ENCODE results near the gene RABGGTB. TPM values are rescaled to one million over a fixed set of nuclear protein-coding genes. Genes with fewer than 3 reads are reported as not detected.

The RABGGTB gene
- total RNA-seq, 4 donors from 2014 or later: 54.5 to 87.6 (median 74.2) TPM

GRCh38 chr1:75792091-75792490, 6.0 kb downstream of the RABGGTB start:
- Histone ChIP-seq H3K4me3 (no peak overlapping the region), H3K4me1 (peaks cover 0 to 9% of the 10 kb centered on the region in 2 donors), H3K36me3 (no peaks in the 10 kb centered on the region), H3K27me3 (no peaks in the 10 kb centered on the region), H3K9me3 (no peaks in the 10 kb centered on the region), H3K27ac (no peak overlapping the region)
- TF ChIP-seq POLR2A (IDR thresholded peaks at IDR 0.05) (no peak), CTCF (IDR thresholded peaks at IDR 0.05) (no peak)
- DNase-seq: no peak
- intact Hi-C loops (cut with DNase I; ENCODE audit: low total_unique reads): no loop called here

- Histone ChIP-seq H3K9me3 (no peaks in the 10 kb centered on the region), H3K4me1 (no peaks in the 10 kb centered on the region), H3K27ac (no peak overlapping the region), H3K27me3 (no peaks in the 10 kb centered on the region), H3K36me3 (no peaks in the 10 kb centered on the region), H3K4me3 (no peak overlapping the region)
- intact Hi-C loops (cut with DNase I; ENCODE audit: low total_unique reads): no loop called here
- DNase-seq: no peak
- no peak for TF ChIP-seq CTCF (IDR thresholded peaks at IDR 0.05)
- TF ChIP-seq POLR2A (IDR thresholded peaks at IDR 0.05): no peak
Measured at GRCh38 chr1:75794382-75794781, 8.3 kb downstream of the RABGGTB start.

- H3K4me3 ChIP-seq: no peak overlapping the region
- no peaks in the 10 kb centered on the region for H3K4me1 ChIP-seq
- no peak overlapping the region for H3K27ac ChIP-seq
- intact Hi-C loops (cut with DNase I; ENCODE audit: low total_unique reads): no loop called here
- TF ChIP-seq CTCF (IDR thresholded peaks at IDR 0.05) (no peak), POLR2A (IDR thresholded peaks at IDR 0.05) (no peak)
- no peak for DNase-seq
- no peaks in the 10 kb centered on the region for H3K27me3 ChIP-seq
- H3K9me3 ChIP-seq: no peaks in the 10 kb centered on the region
- H3K36me3 ChIP-seq: no peaks in the 10 kb centered on the region
Measured at GRCh38 chr1:75795703-75796193, 9.7 kb downstream of the RABGGTB start.

- DNase-seq: no peak
Measured at GRCh38 chr1:75796376-75797272, 10.6 kb downstream of the RABGGTB start, which contains the start of gene MSH4. Gene MSH4, plus strand, starts transcription at chr1:75796882. Its CDS starts 104 bp downstream, at chr1:75796986.

More at GRCh38 chr1:75796376-75797272, 10.6 kb downstream of the RABGGTB start, which contains the start of gene MSH4:
- intact Hi-C loops (cut with DNase I; ENCODE audit: low total_unique reads): no loop called here
- TF ChIP-seq CTCF (IDR thresholded peaks at IDR 0.05) (no peak), POLR2A (IDR thresholded peaks at IDR 0.05) (no peak)
- no peaks in the 10 kb centered on the region for H3K27me3 ChIP-seq
- H3K36me3 ChIP-seq: no peaks in the 10 kb centered on the region
- H3K4me1 ChIP-seq: no peaks in the 10 kb centered on the region
- H3K4me3 ChIP-seq: no peak within 1 kb of the TSS
- no peaks in the 10 kb centered on the region for H3K9me3 ChIP-seq
- H3K27ac ChIP-seq: no peak within 1 kb of the TSS

Data from uterus (tissue), 4 donors.